ENCODE measurements around the gene TMEM192.

GRCh38 chr4:165095291-165095690 lies 17.4 kb downstream of the TMEM192 start:
- TF ChIP-seq, protein P1, sequence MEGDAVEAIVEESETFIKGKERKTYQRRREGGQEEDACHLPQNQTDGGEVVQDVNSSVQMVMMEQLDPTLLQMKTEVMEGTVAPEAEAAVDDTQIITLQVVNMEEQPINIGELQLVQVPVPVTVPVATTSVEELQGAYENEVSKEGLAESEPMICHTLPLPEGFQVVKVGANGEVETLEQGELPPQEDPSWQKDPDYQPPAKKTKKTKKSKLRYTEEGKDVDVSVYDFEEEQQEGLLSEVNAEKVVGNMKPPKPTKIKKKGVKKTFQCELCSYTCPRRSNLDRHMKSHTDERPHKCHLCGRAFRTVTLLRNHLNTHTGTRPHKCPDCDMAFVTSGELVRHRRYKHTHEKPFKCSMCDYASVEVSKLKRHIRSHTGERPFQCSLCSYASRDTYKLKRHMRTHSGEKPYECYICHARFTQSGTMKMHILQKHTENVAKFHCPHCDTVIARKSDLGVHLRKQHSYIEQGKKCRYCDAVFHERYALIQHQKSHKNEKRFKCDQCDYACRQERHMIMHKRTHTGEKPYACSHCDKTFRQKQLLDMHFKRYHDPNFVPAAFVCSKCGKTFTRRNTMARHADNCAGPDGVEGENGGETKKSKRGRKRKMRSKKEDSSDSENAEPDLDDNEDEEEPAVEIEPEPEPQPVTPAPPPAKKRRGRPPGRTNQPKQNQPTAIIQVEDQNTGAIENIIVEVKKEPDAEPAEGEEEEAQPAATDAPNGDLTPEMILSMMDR (IDR thresholded peaks at IDR 0.05; ENCODE audit: low read length) = no peak
- TF ChIP-seq EZH2 (optimal IDR thresholded peaks at IDR 0.05; ENCODE audit: low read depth, low read length) (no peak), EZH2phosphoT487 (IDR thresholded peaks at IDR 0.05; ENCODE audit: low read length) (no peak)

Data from MM.1S (cell line).